CD4-positive, CD25-positive, alpha-beta regulatory T cell (primary cell): ENCODE measurements around the gene CIROP. TPM values are rescaled to one million over a fixed set of nuclear protein-coding genes. Genes with fewer than 3 reads are reported as not detected.

Experiments used
- ATAC-seq, 2 donors: fragments of 150-1000 bp; cut with Tn5 transposase; one replicate each; pipeline ENCODE4 v1.10.0; 2021; ENCODE audit warnings: low read depth in 2 of 2, moderate number of reproducible peaks in 2 of 2, moderate library complexity in 1 of 2
- DNase-seq, 3 donors: peaks; one replicate each; pipeline versions ENCODE4 v3.0.0 to v3.0.0-alpha.2; 2012 to 2022; ENCODE audit warnings: mixed read lengths in 1 of 3
- H3K27ac ChIP-seq: one replicate; pipeline ENCODE4 v1.7.0; 2013; ENCODE audit warnings: mild to moderate bottlenecking, low read length; ENCODE audit not compliant: insufficient read depth, poor library complexity, severe bottlenecking
- H3K27me3 ChIP-seq: one replicate; pipeline ENCODE4 v1.7.0; 2013; ENCODE audit warnings: low read length; ENCODE audit not compliant: control insufficient read depth, insufficient read depth
- H3K36me3 ChIP-seq: one replicate; pipeline ENCODE4 v1.7.0; 2013; ENCODE audit warnings: mild to moderate bottlenecking, low read length, moderate library complexity; ENCODE audit not compliant: control insufficient read depth, insufficient read depth
- H3K4me1 ChIP-seq: 2 replicates; pipeline ENCODE4 v1.7.0; 2013; ENCODE audit warnings: mild to moderate bottlenecking, low read length; ENCODE audit not compliant: insufficient read depth, control insufficient read depth, poor library complexity, severe bottlenecking
- H3K4me3 ChIP-seq: one replicate; pipeline ENCODE4 v1.7.0; 2013; ENCODE audit warnings: low read depth, mild to moderate bottlenecking, low read length, moderate library complexity
- H3K9me3 ChIP-seq, 2 experiments: 1 replicate in 1 of 2; 2 replicates in 1 of 2; pipeline ENCODE4 v1.7.0; 2013; ENCODE audit warnings: low read length in 2 of 2, mild to moderate bottlenecking in 1 of 2, moderate library complexity in 1 of 2; ENCODE audit not compliant: control insufficient read depth in 2 of 2
- H3K27ac Mint-ChIP-seq, 3 donors: one replicate each; pipeline ENCODE4 v1.8.0; 2020 to 2022; ENCODE audit warnings: mild to moderate bottlenecking in 3 of 3, mixed read lengths in 3 of 3, moderate library complexity in 2 of 3
- H3K27me3 Mint-ChIP-seq: one replicate; pipeline ENCODE4 v1.8.0; 2022; ENCODE audit warnings: mild to moderate bottlenecking, mixed read lengths
- H3K36me3 Mint-ChIP-seq: one replicate; pipeline ENCODE4 v1.8.0; 2020; ENCODE audit warnings: mixed read lengths
- H3K4me1 Mint-ChIP-seq, 4 donors: one replicate each; pipeline ENCODE4 v1.8.0; 2020 to 2022; ENCODE audit warnings: mixed read lengths in 4 of 4, mild to moderate bottlenecking in 1 of 4
- H3K4me3 Mint-ChIP-seq, 4 donors: one replicate each; pipeline ENCODE4 v1.8.0; 2020 to 2022; ENCODE audit warnings: mild to moderate bottlenecking in 4 of 4, mixed read lengths in 4 of 4, moderate library complexity in 3 of 4
- H3K9me3 Mint-ChIP-seq, 7 donors: one replicate each; pipeline ENCODE4 v1.8.0; 2020 to 2022; ENCODE audit warnings: mixed read lengths in 7 of 7, mild to moderate bottlenecking in 3 of 7, moderate library complexity in 2 of 7
- polyA plus RNA-seq, 4 donors: library from polyadenylated mRNA; unstranded; fragments of 300-500 nt; fragmentation: Illumina TruSeq; gene quantifications; one replicate each; pipeline ENCODE4 v1.2.3, GENCODE V29; 2021
- total RNA-seq: library from RNA; stranded (reverse); gene quantifications from one replicate; pipeline ENCODE4 v1.2.3, GENCODE V29; 2022

Gene CIROP
- total and polyA plus RNA-seq, 5 donors from 2014 or later: 0.23 TPM; not detected in 4

DNA sequence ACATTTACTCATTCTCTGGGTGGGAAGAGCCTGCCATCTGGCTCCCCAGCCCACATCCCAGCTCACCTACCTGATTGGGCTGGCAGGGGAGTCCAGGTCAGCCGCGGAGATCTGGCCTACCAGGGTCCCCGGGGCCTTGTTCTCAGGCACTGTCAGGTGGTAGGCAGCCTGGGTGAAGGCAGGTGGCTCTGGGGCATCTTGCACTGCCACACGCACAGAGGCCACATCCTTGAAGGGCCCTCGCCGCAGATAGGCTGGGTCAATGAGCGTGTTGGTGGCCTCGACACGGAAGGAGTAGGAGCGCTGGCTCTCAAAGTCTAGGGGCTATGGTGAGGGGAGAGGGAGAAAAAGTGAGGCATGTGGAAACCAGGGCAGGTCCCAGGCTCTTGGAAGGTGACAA, 51.4 kb downstream of the CIROP start:
- Histone ChIP-seq H3K4me3 (no peak overlapping the region), H3K4me1 (peaks cover 22% of the 10 kb centered on the region), H3K9me3 (no peaks in the 10 kb centered on the region), H3K27ac (no peak overlapping the region), H3K27me3 (no peaks in the 10 kb centered on the region), H3K36me3 (no peaks in the 10 kb centered on the region)
- ATAC-seq (no peak), DNase-seq (no peak)
- peaks cover 0 to 21% (median 15%) of the 10 kb centered on the region in 4 donors for H3K4me1 Mint-ChIP-seq
- peak overlapping the region in 1 of 4 donors; percentile 8 for H3K4me3 Mint-ChIP-seq
- H3K27me3 Mint-ChIP-seq: no peaks in the 10 kb centered on the region
- H3K9me3 Mint-ChIP-seq: no peaks in the 10 kb centered on the region
- H3K36me3 Mint-ChIP-seq: no peaks in the 10 kb centered on the region
- H3K27ac Mint-ChIP-seq: no peak overlapping the region

DNA sequence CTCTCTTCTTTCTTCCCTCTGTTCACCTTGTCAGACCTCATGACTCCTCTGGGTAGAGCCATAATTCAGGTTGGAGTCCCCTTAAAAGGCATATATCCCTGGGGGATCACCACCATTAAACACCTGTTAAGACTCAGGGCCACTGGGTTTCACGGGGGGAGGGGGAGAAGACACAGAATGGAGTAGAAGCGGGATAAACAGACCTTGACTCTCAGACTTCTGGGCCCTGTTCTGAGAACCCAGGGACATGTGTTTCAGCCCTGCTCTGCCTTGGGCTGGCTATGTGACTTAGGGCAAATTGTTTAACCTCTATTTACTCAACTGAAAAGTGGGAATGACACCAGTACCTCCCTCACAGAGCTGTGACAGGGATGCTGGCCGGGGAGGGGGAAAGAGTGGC, 52.1 kb downstream of the CIROP start:
- Mint-ChIP-seq H3K4me3 (peak overlapping the region in 1 of 4 donors; percentile 8), H3K9me3 (no peaks in the 10 kb centered on the region), H3K27ac (peak overlapping the region in 1 of 3 donors; percentile 55), H3K4me1 (peaks cover 0 to 17% (median 10%) of the 10 kb centered on the region in 4 donors), H3K27me3 (no peaks in the 10 kb centered on the region), H3K36me3 (no peaks in the 10 kb centered on the region)
- Histone ChIP-seq H3K4me1 (peaks cover 16% of the 10 kb centered on the region), H3K27ac (no peak overlapping the region), H3K9me3 (no peaks in the 10 kb centered on the region), H3K36me3 (no peaks in the 10 kb centered on the region), H3K27me3 (no peaks in the 10 kb centered on the region), H3K4me3 (no peak overlapping the region)
- DNase-seq (no peak), ATAC-seq (no peak)

DNA sequence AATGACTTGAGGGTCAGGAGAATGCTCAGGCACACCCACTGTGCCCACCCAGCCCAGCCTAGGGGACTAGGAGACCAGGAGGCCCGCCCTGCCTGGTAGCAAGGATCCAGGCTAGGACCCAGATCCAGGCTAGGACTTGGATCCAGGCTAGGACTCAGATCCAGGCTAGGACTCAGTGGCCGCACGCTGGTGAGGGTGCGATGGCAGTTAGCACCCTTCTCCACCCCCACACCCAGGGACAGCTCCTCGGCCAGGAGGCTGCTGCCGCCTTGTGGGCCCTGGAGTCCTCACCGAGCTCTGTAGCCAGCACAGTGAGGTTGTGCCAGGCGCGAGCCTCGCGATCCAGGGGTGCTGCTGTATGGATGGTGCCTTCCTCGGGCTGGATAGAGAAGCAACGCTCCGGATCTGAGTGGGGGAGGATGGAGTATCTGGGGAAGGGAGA, 52.6 kb downstream of the CIROP start:
- Histone ChIP-seq H3K4me3 (no peak overlapping the region), H3K4me1 (peaks cover 13% of the 10 kb centered on the region), H3K27me3 (no peaks in the 10 kb centered on the region), H3K36me3 (no peaks in the 10 kb centered on the region), H3K27ac (no peak overlapping the region), H3K9me3 (no peaks in the 10 kb centered on the region)
- Mint-ChIP-seq H3K27me3 (peaks cover 4% of the 10 kb centered on the region), H3K4me1 (peaks cover 0 to 17% (median 10%) of the 10 kb centered on the region in 4 donors), H3K9me3 (no peaks in the 10 kb centered on the region), H3K4me3 (peak overlapping the region in 1 of 4 donors; percentile 79), H3K36me3 (no peaks in the 10 kb centered on the region), H3K27ac (peak overlapping the region in 1 of 3 donors; percentile 55)
- ATAC-seq (no peak), DNase-seq (no peak)

DNA sequence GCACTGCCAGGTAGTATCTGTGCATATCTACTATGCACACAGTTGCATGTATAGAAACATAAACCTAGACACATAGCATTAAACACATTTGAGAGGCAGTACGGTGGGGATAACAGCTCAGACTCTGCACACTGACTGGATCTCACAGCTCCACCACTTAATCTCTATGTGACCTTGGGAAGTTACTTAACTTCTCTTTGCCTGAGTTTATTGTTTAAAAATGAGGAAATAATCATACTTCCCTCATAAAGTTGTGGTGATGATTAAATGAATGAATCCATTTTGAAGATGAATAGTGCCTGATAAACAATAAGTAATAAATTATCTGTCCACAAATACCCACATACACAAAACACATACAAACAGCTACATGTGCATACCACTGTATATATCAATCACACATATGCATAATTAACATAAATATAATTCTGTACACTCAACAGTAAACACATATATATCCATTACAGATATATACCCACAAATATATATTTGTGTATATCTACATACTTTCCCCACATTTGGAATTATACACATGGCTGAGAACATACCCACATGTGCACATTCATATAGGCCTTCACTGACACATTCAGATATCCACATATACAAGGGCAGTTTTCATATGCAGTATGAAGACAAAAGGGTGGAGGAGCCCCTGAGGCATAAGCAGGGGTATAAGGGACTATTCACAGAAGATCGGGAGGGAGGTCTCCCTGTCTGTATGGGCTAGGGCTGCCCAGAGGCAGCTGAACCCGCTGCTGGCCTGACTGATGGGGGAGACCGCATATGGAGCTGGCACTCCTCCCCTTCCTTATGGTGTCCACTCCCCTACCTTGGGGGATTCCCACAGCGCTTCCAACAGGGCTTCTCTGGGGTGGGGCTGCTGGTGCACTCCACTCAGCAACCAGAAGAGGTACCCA, 53.4 kb downstream of the CIROP start:
- H3K4me3 ChIP-seq: no peak overlapping the region
- H3K27ac Mint-ChIP-seq: no peak overlapping the region
- no peaks in the 10 kb centered on the region for H3K36me3 Mint-ChIP-seq

More for the DNA sequence above, 53.4 kb downstream of the CIROP start:
- DNase-seq (no peak), ATAC-seq (no peak)
- Mint-ChIP-seq H3K4me1 (peaks cover 0 to 10% (median 5%) of the 10 kb centered on the region in 4 donors), H3K9me3 (no peaks in the 10 kb centered on the region), H3K4me3 (no peak overlapping the region), H3K27me3 (peaks cover 5% of the 10 kb centered on the region)
- H3K27ac ChIP-seq: no peak overlapping the region
- no peaks in the 10 kb centered on the region for H3K9me3 ChIP-seq
- H3K4me1 ChIP-seq: peaks cover 5% of the 10 kb centered on the region
- H3K27me3 ChIP-seq: no peaks in the 10 kb centered on the region
- no peaks in the 10 kb centered on the region for H3K36me3 ChIP-seq

Other genes with a start within 250 kb of the CIROP start
- gene LRP10, start 233.2 kb downstream of the CIROP start, total RNA-seq: 111 TPM
- gene LRP10, start 233.2 kb downstream of the CIROP start, polyA plus RNA-seq: 100 to 1,000 TPM in 1 of 4 donors, 10 to 100 TPM in 3; 78.7 to 108 (median 88.3) TPM
- gene REM2, start 221.8 kb downstream of the CIROP start, total RNA-seq: 11.1 TPM
- gene REM2, start 221.8 kb downstream of the CIROP start, polyA plus RNA-seq: 1 to 10 TPM in 3 of 4 donors, under 1 TPM in 1; 0.61 to 2.6 (median 1.4) TPM
- gene RBM23, start 185.8 kb downstream of the CIROP start, total RNA-seq: 108 TPM
- gene RBM23, start 185.8 kb downstream of the CIROP start, polyA plus RNA-seq: 10 to 100 TPM; 43.1 to 54.0 (median 46.7) TPM
- gene PRMT5, start 175.6 kb downstream of the CIROP start, total RNA-seq: 19.3 TPM
- 10 to 100 TPM; 37.4 to 43.3 (median 40.5) TPM for gene PRMT5, start 175.6 kb downstream of the CIROP start, polyA plus RNA-seq
- gene HAUS4, start 147.9 kb downstream of the CIROP start, total RNA-seq: 20.0 TPM
- 10 to 100 TPM; 30.0 to 41.9 (median 37.0) TPM for gene HAUS4, start 147.9 kb downstream of the CIROP start, polyA plus RNA-seq
- gene AJUBA, start 122.4 kb downstream of the CIROP start, total RNA-seq: 0.54 TPM
- gene AJUBA, start 122.4 kb downstream of the CIROP start, polyA plus RNA-seq: 1 to 10 TPM in 1 of 4 donors, under 1 TPM in 3; 0.20 to 1.0 (median 0.71) TPM
- gene C14orf93, start 94.8 kb downstream of the CIROP start, total RNA-seq: 8.5 TPM
- 1 to 10 TPM; 4.7 to 7.5 (median 6.9) TPM for gene C14orf93, start 94.8 kb downstream of the CIROP start, polyA plus RNA-seq
- 13.8 TPM for gene PSMB5, start 70.1 kb downstream of the CIROP start, total RNA-seq
- 10 to 100 TPM; 28.2 to 50.9 (median 39.5) TPM for gene PSMB5, start 70.1 kb downstream of the CIROP start, polyA plus RNA-seq
- gene PSMB11, start 62.8 kb downstream of the CIROP start, total RNA-seq: not detected
- not detected for gene PSMB11, start 62.8 kb downstream of the CIROP start, polyA plus RNA-seq
- 2.9 TPM for gene CDH24, start 47.5 kb downstream of the CIROP start, total RNA-seq
- under 1 TPM; 0.17 to 0.79 (median 0.25) TPM for gene CDH24, start 47.5 kb downstream of the CIROP start, polyA plus RNA-seq
- gene ACIN1, start 9.9 kb downstream of the CIROP start, total RNA-seq: 340 TPM
- 10 to 100 TPM in 1 of 4 donors, 1 to 10 TPM in 3; 6.8 to 10.1 (median 7.4) TPM for gene ACIN1, start 9.9 kb downstream of the CIROP start, polyA plus RNA-seq
- gene C14orf119, start 9.5 kb downstream of the CIROP start, total RNA-seq: 13.6 TPM
- gene C14orf119, start 9.5 kb downstream of the CIROP start, polyA plus RNA-seq: 100 to 1,000 TPM; 131 to 187 (median 156) TPM
- not detected for gene CEBPE, start 14.3 kb upstream of the CIROP start, total RNA-seq
- under 1 TPM in 3 of 4 donors, not detected in 1; 0.14 to 0.29 (median 0.24) TPM for gene CEBPE, start 14.3 kb upstream of the CIROP start, polyA plus RNA-seq
- gene SLC7A8, start 78.7 kb upstream of the CIROP start, total RNA-seq: not detected
- gene SLC7A8, start 78.7 kb upstream of the CIROP start, polyA plus RNA-seq: 1 to 10 TPM in 3 of 4 donors, under 1 TPM in 1; 0.48 to 1.8 (median 1.1) TPM
- not detected for gene RNF212B, start 132.9 kb upstream of the CIROP start, total RNA-seq
- gene RNF212B, start 132.9 kb upstream of the CIROP start, polyA plus RNA-seq: not detected
- 3.3 TPM for gene HOMEZ, start 181.1 kb upstream of the CIROP start, total RNA-seq
- gene HOMEZ, start 181.1 kb upstream of the CIROP start, polyA plus RNA-seq: 1 to 10 TPM; 4.7 to 7.4 (median 6.4) TPM
- 33.2 TPM for gene PPP1R3E, start 197.9 kb upstream of the CIROP start, total RNA-seq
- gene PPP1R3E, start 197.9 kb upstream of the CIROP start, polyA plus RNA-seq: 1 to 10 TPM; 2.5 to 4.6 (median 2.9) TPM
- 2.6 TPM for gene BCL2L2, start 201.8 kb upstream of the CIROP start, total RNA-seq
- gene BCL2L2, start 201.8 kb upstream of the CIROP start, polyA plus RNA-seq: not detected
- gene PABPN1, start 216.5 kb upstream of the CIROP start, total RNA-seq: 188 TPM
- gene PABPN1, start 216.5 kb upstream of the CIROP start, polyA plus RNA-seq: 100 to 1,000 TPM in 1 of 4 donors, 10 to 100 TPM in 3; 78.8 to 102 (median 89.3) TPM
- 3.2 TPM for gene SLC22A17, start 247.9 kb upstream of the CIROP start, total RNA-seq
- 1 to 10 TPM in 3 of 4 donors, under 1 TPM in 1; 0.94 to 3.2 (median 2.1) TPM for gene SLC22A17, start 247.9 kb upstream of the CIROP start, polyA plus RNA-seq